ENCODE data around the gene OR10H5. TPM values are rescaled to one million over a fixed set of nuclear protein-coding genes. Genes with fewer than 3 reads are reported as not detected.
"Not testable (repeated sequence)": the region's sequence is repeated elsewhere in the genome, so short reads cannot be mapped to it uniquely, and the experiment has no call there.

The OR10H5 gene
- total RNA-seq = not detected

- ATAC-seq = no peak
Observed at GRCh38 chr19:15787611-15788155, at the start of gene OR10H5. Gene OR10H5 (plus strand): TSS chr19:15787661. CDS start chr19:15794049, 6,388 bp downstream.

GRCh38 chr19:15737722-15738121 lies 49.7 kb upstream of the OR10H5 start, which contains the start of gene OR10H3:
Gene OR10H3 (plus strand): TSS chr19:15737985. CDS start chr19:15741393, 3,408 bp downstream.
- no peak for ATAC-seq

GRCh38 chr19:15740785-15741184 lies 46.7 kb upstream of the OR10H5 start:
- ATAC-seq = no peak

- no peak for ATAC-seq
Observed at GRCh38 chr19:15748239-15748638, 39.2 kb upstream of the OR10H5 start.

- no peak for ATAC-seq
Observed at GRCh38 chr19:15758379-15758778, 29.1 kb upstream of the OR10H5 start.

- peak; percentile 18 for ATAC-seq
Observed at GRCh38 chr19:15759962-15760565, 27.4 kb upstream of the OR10H5 start.

GRCh38 chr19:15769586-15769985 lies 17.9 kb upstream of the OR10H5 start:
- no peak for ATAC-seq

GRCh38 chr19:15774159-15774558 lies 13.3 kb upstream of the OR10H5 start:
- not testable (repeated sequence) for ATAC-seq

- ATAC-seq = no peak
Observed at GRCh38 chr19:15775249-15775648, 12.2 kb upstream of the OR10H5 start.

GRCh38 chr19:15776264-15776663 lies 11.2 kb upstream of the OR10H5 start:
- no peak for ATAC-seq

- ATAC-seq = peak; percentile 37
Observed at GRCh38 chr19:15776991-15777970, 10.2 kb upstream of the OR10H5 start.

- ATAC-seq = peak; percentile 36
Observed at GRCh38 chr19:15779756-15780476, 7.5 kb upstream of the OR10H5 start.

- ATAC-seq = peak; percentile 75
Observed at GRCh38 chr19:15780610-15781418, 6.6 kb upstream of the OR10H5 start.

GRCh38 chr19:15781661-15782060 lies 5.8 kb upstream of the OR10H5 start:
- no peak for ATAC-seq

- no peak for ATAC-seq
Observed at GRCh38 chr19:15782211-15782610, 5.2 kb upstream of the OR10H5 start.

GRCh38 chr19:15782896-15783295 lies 4.6 kb upstream of the OR10H5 start:
- ATAC-seq = not testable (repeated sequence)

- ATAC-seq = no peak
Observed at GRCh38 chr19:15788594-15789270, 1.3 kb downstream of the OR10H5 start.

GRCh38 chr19:15790096-15790495 lies 2.6 kb downstream of the OR10H5 start:
- peak; percentile 82 for ATAC-seq

GRCh38 chr19:15794279-15794678 lies 6.8 kb downstream of the OR10H5 start:
- ATAC-seq = not testable (repeated sequence)

GRCh38 chr19:15810335-15810734 lies 22.9 kb downstream of the OR10H5 start:
- peak; percentile 37 for ATAC-seq

- ATAC-seq = no peak
Observed at GRCh38 chr19:15811476-15811875, 24.0 kb downstream of the OR10H5 start.
